Activated CD8-positive, alpha-beta memory T cell treated with anti-CD3 and anti-CD28 coated beads for 1 hour (primary cell): ENCODE data around the gene ANO4.

Source experiments
- DNase-seq, 2 donors: peaks; one replicate each; pipeline ENCODE4 v3.0.0-alpha.2; 2020; ENCODE audit warnings: low read depth in 1 of 2; ENCODE audit errors: extremely low read depth in 1 of 2

Gene ANO4

GRCh38 chr12:100794441-100795173, at the start of gene ANO4:
ANO4 (plus strand) TSS chr12:100794776; CDS start chr12:100901786, 107,010 bp downstream.
- no peak for DNase-seq

DNA sequence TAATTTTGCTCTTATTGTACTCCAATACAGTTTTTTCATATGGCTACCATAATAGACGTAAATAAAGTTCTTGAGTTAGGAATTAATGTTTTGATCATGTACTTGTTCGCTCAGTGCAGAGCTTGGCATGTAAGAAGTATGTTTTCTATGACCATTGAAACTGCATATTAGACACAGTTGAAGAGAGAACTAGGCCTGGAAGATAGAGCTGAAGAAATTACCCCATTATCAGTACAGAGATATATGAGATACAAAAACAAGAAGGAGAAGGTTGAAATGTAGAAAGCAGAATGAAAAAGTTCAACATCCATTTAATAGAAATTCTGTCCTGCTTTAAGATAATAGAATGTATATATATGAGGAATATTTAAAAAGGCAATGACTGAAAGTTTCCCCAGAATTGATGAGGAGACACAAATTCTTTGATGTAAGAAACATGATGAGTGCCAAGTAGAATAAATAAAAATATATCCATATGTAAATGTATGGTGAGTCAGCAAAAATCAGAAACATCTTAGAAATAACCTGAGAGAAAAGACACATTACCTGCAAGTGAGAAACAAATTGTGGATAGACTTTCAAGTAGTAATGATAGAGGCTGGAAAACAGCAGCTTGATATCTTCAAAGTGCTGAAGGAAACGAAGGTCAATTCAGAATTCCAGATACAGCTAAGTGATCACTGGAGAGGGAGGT, 49.1 kb upstream of the ANO4 start:
- DNase-seq: no peak

- DNase-seq: no peak
Observed at GRCh38 chr12:100752841-100753240, 41.7 kb upstream of the ANO4 start.

GRCh38 chr12:100753837-100754236, 40.7 kb upstream of the ANO4 start:
- DNase-seq: no peak

GRCh38 chr12:100755186-100755585, 39.4 kb upstream of the ANO4 start:
- DNase-seq: no peak

GRCh38 chr12:100758083-100758482, 36.5 kb upstream of the ANO4 start:
- no peak for DNase-seq

- DNase-seq: no peak
Observed at GRCh38 chr12:100767371-100767770, 27.2 kb upstream of the ANO4 start.

- no peak for DNase-seq
Observed at GRCh38 chr12:100767950-100768349, 26.6 kb upstream of the ANO4 start.

- no peak for DNase-seq
Observed at GRCh38 chr12:100778967-100779590, 15.5 kb upstream of the ANO4 start.

DNA sequence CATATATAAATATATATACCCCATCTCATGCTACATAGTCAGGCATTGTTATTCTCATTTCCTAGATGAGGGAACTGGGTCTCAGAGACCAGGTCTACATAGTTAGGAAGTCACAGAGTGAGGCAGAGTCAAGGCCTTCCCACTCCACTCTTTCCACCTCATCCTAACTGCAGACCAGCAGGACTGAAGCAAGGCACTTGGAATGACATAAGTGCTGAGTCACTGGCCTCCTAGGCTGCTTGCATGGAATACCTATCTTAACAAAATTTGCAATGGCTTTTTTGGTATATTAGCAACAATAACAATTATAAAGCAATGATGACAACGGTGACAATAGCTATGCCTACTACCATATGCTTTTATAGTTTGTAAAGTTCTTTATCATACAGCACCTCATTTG, 5.4 kb upstream of the ANO4 start:
- DNase-seq: no peak

DNA sequence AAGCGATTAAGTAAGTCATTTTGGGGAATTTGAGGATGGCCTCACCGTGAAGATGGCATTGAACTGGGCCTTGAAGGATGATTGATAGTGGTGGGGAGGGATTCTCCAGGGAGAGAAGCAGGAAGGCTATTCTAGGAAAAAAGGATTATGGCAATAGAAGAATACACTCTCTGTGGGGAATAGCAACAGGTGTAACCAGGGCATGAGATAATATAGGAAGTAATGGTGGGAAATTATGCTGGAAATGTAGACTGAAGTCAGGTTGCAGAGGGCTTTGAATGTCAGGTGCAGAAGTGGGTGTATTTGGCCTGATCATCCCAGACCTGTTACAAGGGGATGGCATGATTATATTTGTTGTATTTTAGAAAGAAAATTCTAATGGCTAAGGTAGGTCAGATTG, 4.6 kb upstream of the ANO4 start:
- no peak for DNase-seq

- no peak for DNase-seq
Observed at GRCh38 chr12:100790552-100790951, 4.0 kb upstream of the ANO4 start.

GRCh38 chr12:100793182-100793581, 1.4 kb upstream of the ANO4 start:
- no peak for DNase-seq

DNA sequence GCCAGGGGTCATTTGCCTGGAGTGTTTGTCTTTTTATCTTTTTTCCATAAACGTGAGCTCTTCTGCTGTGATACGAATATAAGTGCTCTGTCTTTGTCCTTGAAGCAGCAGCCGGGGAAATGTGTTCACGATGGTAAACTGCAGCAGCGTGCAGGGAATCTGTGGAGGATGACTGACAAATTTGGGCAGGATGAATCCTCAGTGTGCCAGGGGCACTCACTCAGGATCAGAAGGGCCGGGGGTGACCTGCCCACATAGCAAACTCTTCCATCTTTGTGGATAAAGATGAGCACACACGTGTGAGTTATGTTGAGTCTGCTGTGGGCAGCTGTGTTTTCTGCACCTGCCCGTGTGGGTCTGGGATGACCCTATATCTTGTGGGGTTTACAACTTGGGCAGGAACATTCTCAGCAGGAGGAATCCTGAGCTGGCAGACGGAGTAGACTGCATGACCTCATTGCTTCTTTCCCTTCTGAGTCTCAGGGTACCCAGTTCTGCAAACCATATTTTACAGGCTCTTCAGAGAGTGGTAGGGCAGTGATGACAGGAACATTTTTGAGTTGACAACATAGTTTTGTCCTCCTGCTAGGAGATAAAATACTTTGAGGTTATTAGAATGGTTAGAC, 711 bp downstream of the ANO4 start:
- no peak for DNase-seq

DNA sequence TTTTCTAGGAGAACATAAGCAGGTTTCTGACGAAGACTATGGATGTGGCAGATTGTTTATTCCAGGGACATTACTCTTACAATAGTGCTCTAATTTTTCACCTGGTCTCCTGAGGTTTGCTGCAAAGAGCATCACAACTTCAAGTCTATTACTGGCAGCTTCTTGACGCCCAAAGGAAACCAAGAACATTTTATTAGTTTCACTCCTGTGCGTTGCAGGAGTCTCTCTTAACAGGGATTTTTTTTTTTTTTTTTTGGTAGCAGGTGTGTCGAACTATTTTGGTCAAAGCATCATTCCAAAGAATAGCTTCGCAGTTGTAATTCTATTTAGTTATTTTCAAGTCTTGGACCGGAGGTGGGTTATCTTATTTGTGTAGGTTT, 1.2 kb downstream of the ANO4 start:
- DNase-seq: no peak

DNA sequence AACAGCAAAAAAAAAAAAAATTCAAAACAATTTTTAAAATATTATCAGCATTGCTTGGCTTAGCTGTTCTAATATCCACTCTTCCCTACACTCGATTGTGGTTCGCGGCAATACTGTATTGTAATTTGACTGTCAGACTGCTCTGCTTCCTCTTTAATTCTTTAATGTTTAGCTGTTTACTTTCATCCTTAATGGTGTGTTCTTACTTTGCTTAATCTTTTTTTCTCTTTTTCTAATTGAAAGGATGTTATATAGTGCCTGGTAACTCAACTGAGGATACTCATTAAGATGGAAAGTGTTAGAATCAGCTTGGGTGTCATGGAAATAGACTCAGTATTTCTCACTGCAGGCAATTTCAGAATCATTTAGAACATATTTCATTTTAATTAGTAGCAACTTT, 2.0 kb downstream of the ANO4 start:
- no peak for DNase-seq

DNA sequence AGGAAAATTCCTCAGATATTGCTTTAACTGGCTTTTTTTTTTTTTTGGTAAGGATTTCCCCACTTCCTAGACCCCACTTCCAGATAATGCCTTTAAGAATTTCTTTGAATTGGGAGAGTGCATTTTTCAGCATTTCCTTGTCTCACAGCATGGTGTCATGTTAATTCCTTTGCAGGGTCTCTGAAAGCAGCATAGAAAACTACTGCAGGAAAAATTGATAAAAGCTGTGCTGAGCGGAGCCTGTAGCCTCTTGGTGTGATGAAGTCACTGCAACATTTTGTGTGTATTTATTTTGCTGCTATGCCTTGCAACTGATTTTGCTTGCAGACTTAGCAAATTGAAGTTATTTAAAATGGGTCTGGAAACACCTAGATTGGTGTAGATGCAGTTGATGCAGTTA, 2.7 kb downstream of the ANO4 start:
- no peak for DNase-seq

- no peak for DNase-seq
Observed at GRCh38 chr12:100797786-100798185, 3.2 kb downstream of the ANO4 start.

GRCh38 chr12:100798286-100799160, 3.9 kb downstream of the ANO4 start:
- no peak for DNase-seq

GRCh38 chr12:100799770-100800169, 5.2 kb downstream of the ANO4 start:
- DNase-seq: no peak

DNA sequence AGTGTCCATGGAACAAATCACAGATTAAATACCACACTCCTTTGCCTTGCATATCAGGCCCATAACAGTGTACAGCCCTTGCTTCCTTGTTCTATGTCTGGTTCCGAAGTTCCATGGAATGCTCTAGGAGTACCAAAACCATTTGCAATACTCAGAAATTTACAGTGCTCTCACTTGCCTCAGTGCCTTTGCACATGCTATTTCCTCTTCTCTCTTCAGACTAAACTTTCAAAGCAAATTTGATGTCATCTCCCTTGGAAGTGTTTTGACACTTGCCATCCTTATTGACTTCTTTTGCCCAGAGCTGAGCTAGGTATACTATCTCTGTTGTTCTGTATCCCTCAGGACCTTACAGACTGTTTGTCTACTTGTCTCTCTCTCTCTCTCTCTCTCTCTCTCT, 6.1 kb downstream of the ANO4 start:
- DNase-seq: no peak
